Hypothalamus (tissue), 51 donors: ENCODE measurements around the gene IKZF3.
A peak's percentile ranks its signal among the peaks of the same experiment; 100 is the strongest.
"Not testable (repeated sequence)": the region's sequence is repeated elsewhere in the genome, so short reads cannot be mapped to it uniquely, and the experiment has no call there.

ENCODE experiments used
- DNase-seq, 51 donors: peaks; one replicate each; lab custom pipeline; 2025; lab: John Stamatoyannopoulos, UW

Gene IKZF3

GRCh38 chr17:39722965-39723848, 140.9 kb downstream of the IKZF3 start:
- no peak for DNase-seq

GRCh38 chr17:39722104-39722503, 142.0 kb downstream of the IKZF3 start:
- no peak for DNase-seq

GRCh38 chr17:39719563-39720355, 144.4 kb downstream of the IKZF3 start:
- peak in 1 of 51 donors; percentile 3 for DNase-seq

GRCh38 chr17:39717660-39718059, 146.5 kb downstream of the IKZF3 start:
- no peak for DNase-seq

- no peak for DNase-seq
Observed at GRCh38 chr17:39716879-39717536, 147.1 kb downstream of the IKZF3 start.

- DNase-seq: no peak
Observed at GRCh38 chr17:39716073-39716818, 147.9 kb downstream of the IKZF3 start.

GRCh38 chr17:39715375-39716072, 148.6 kb downstream of the IKZF3 start:
- no peak for DNase-seq

GRCh38 chr17:39714234-39714633, 149.9 kb downstream of the IKZF3 start:
- no peak for DNase-seq

GRCh38 chr17:39711851-39712250, 152.3 kb downstream of the IKZF3 start:
- DNase-seq: no peak

- DNase-seq: not testable (repeated sequence)
Observed at GRCh38 chr17:39711071-39711470, 153.0 kb downstream of the IKZF3 start.

GRCh38 chr17:39709998-39710964, 153.8 kb downstream of the IKZF3 start:
- no peak for DNase-seq

- no peak for DNase-seq
Observed at GRCh38 chr17:39709319-39709997, 154.7 kb downstream of the IKZF3 start.
